Measurements from ENCODE around the gene LRRC3C.
"Not testable (repeated sequence)": the region's sequence is repeated elsewhere in the genome, so short reads cannot be mapped to it uniquely, and the experiment has no call there.

Gene LRRC3C

GRCh38 chr17:39924691-39925055 lies 2.9 kb upstream of the LRRC3C start:
- DNase-seq (ENCODE audit: low spot score), result no peak

GRCh38 chr17:39925282-39926134 lies 2.0 kb upstream of the LRRC3C start:
- DNase-seq (ENCODE audit: low spot score), result no peak

- no peak for DNase-seq (ENCODE audit: low spot score)
Measured at GRCh38 chr17:39926135-39926587, 1.4 kb upstream of the LRRC3C start.

GRCh38 chr17:39926588-39927100 lies 888 bp upstream of the LRRC3C start:
- no peak for DNase-seq (ENCODE audit: low spot score)

- DNase-seq (ENCODE audit: low spot score), result no peak
Measured at GRCh38 chr17:39927929-39928857, 661 bp downstream of the LRRC3C start.

GRCh38 chr17:39928858-39929645 lies 1.5 kb downstream of the LRRC3C start:
- no peak for DNase-seq (ENCODE audit: low spot score)

- no peak for DNase-seq (ENCODE audit: low spot score)
Measured at GRCh38 chr17:39929646-39930407, 2.3 kb downstream of the LRRC3C start.

- no peak for DNase-seq (ENCODE audit: low spot score)
Measured at GRCh38 chr17:39933912-39934311, 6.4 kb downstream of the LRRC3C start.

- DNase-seq (ENCODE audit: low spot score), result no peak
Measured at GRCh38 chr17:39934324-39934723, 6.8 kb downstream of the LRRC3C start.

- no peak for DNase-seq (ENCODE audit: low spot score)
Measured at GRCh38 chr17:39935909-39936308, 8.4 kb downstream of the LRRC3C start.

- no peak for DNase-seq (ENCODE audit: low spot score)
Measured at GRCh38 chr17:39937447-39937846, 9.9 kb downstream of the LRRC3C start.

- DNase-seq (ENCODE audit: low spot score), result peak; percentile 28
Measured at GRCh38 chr17:39938140-39938869, 10.8 kb downstream of the LRRC3C start.

- DNase-seq (ENCODE audit: low spot score), result no peak
Measured at GRCh38 chr17:39939106-39939505, 11.6 kb downstream of the LRRC3C start.

GRCh38 chr17:39939588-39940419 lies 12.3 kb downstream of the LRRC3C start:
- DNase-seq (ENCODE audit: low spot score), result peak; percentile 35

GRCh38 chr17:39943702-39944392 lies 16.3 kb downstream of the LRRC3C start:
- DNase-seq (ENCODE audit: low spot score), result no peak

- no peak for DNase-seq (ENCODE audit: low spot score)
Measured at GRCh38 chr17:39944393-39944711, 16.8 kb downstream of the LRRC3C start.

GRCh38 chr17:39946551-39947330 lies 19.2 kb downstream of the LRRC3C start:
- DNase-seq (ENCODE audit: low spot score), result no peak

- not testable (repeated sequence) for DNase-seq (ENCODE audit: low spot score)
Measured at GRCh38 chr17:39948489-39948828, 20.9 kb downstream of the LRRC3C start.

Data from pons (tissue), 1 donor.